Embryonic facial prominence (tissue), 1 donor: ENCODE data around the gene TACR2.
"Not testable (repeated sequence)": the region's sequence is repeated elsewhere in the genome, so short reads cannot be mapped to it uniquely, and the experiment has no call there.

Experiments used
- DNase-seq: peaks from one replicate; pipeline ENCODE4 v3.0.0-alpha.2; 2016; ENCODE audit errors: extremely low spot score

TACR2 gene

GRCh38 chr10:69450395-69450794 lies 33.7 kb upstream of the TACR2 start:
- DNase-seq = not testable (repeated sequence)

GRCh38 chr10:69449841-69450240 lies 33.1 kb upstream of the TACR2 start:
- no peak for DNase-seq

GRCh38 chr10:69446650-69447151 lies 30.0 kb upstream of the TACR2 start:
- DNase-seq = no peak

- no peak for DNase-seq
Observed at GRCh38 chr10:69446229-69446628, 29.5 kb upstream of the TACR2 start.

- no peak for DNase-seq
Observed at GRCh38 chr10:69445041-69445440, 28.3 kb upstream of the TACR2 start.

GRCh38 chr10:69443354-69443753 lies 26.6 kb upstream of the TACR2 start:
- no peak for DNase-seq

GRCh38 chr10:69439813-69440506 lies 23.2 kb upstream of the TACR2 start:
- no peak for DNase-seq

GRCh38 chr10:69439350-69439739 lies 22.6 kb upstream of the TACR2 start:
- no peak for DNase-seq

GRCh38 chr10:69438536-69439349 lies 22.0 kb upstream of the TACR2 start:
- peak; percentile 18 for DNase-seq

- DNase-seq = no peak
Observed at GRCh38 chr10:69437321-69438259, 20.9 kb upstream of the TACR2 start.

- DNase-seq = no peak
Observed at GRCh38 chr10:69435966-69436520, 19.3 kb upstream of the TACR2 start.

GRCh38 chr10:69434926-69435325 lies 18.2 kb upstream of the TACR2 start:
- DNase-seq = no peak

- DNase-seq = no peak
Observed at GRCh38 chr10:69434169-69434568, 17.5 kb upstream of the TACR2 start.

GRCh38 chr10:69428165-69428564 lies 11.4 kb upstream of the TACR2 start:
- DNase-seq = no peak

- no peak for DNase-seq
Observed at GRCh38 chr10:69426376-69426727, 9.6 kb upstream of the TACR2 start.

GRCh38 chr10:69425511-69426298 lies 9.0 kb upstream of the TACR2 start:
- DNase-seq = no peak

- no peak for DNase-seq
Observed at GRCh38 chr10:69425041-69425440, 8.3 kb upstream of the TACR2 start.

- DNase-seq = no peak
Observed at GRCh38 chr10:69422676-69423075, 6.0 kb upstream of the TACR2 start.

- DNase-seq = no peak
Observed at GRCh38 chr10:69421611-69422308, 5.0 kb upstream of the TACR2 start.

- no peak for DNase-seq
Observed at GRCh38 chr10:69419744-69420126, 3.0 kb upstream of the TACR2 start.
